GM19467 (cell line): ENCODE data around the gene FBXW5.

ENCODE experiments used
- ATAC-seq: cut with Tn5 transposase; IDR thresholded peaks from one replicate; pipeline ENCODE4 v1.9.1; 2021; ENCODE audit warnings: mild to moderate bottlenecking, moderate library complexity; ENCODE audit not compliant: unreplicated experiment

The FBXW5 gene

DNA sequence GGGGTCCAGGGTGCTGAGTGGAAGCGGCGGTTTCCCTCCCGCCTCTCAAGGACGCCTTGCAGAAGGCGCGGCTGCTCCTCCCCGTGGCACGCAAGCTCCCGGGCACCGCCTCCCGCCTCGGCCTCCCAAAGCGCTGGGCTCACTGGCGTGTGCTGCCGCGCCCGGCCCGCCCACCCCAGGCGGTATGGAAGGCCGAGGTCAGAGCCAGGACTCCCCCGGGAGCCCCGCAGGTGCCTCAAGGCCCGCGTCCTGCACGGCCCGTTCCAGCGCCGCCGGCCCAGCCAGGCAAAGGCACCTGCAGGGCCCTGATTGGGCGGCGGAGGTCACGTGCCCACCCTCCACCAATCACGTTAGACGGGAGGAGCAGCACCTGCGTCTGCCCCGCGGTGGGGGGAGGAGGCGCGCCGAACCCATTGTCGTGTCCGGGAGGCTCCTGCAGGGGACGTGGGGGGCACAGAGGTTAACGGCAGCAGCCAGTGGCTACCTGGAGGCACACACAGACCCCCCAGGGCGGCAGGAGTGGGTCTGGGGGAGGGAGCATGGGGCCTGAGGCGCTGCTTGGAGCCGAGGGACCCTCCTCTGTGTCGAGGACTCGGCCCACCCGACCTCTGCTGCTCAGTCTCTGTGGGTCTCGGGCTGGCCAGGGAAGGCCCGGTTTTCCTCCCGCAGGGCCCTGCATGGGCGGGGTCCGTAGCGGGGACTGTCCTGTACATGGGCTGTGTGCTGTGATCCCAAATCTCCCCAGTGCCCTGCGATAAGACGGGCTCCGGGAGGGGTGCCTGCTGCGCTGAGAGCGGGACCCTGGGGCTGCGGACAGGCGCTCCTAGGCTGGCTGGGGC lies 5.5 kb upstream of the FBXW5 start:
- ATAC-seq: peak; percentile 70

DNA sequence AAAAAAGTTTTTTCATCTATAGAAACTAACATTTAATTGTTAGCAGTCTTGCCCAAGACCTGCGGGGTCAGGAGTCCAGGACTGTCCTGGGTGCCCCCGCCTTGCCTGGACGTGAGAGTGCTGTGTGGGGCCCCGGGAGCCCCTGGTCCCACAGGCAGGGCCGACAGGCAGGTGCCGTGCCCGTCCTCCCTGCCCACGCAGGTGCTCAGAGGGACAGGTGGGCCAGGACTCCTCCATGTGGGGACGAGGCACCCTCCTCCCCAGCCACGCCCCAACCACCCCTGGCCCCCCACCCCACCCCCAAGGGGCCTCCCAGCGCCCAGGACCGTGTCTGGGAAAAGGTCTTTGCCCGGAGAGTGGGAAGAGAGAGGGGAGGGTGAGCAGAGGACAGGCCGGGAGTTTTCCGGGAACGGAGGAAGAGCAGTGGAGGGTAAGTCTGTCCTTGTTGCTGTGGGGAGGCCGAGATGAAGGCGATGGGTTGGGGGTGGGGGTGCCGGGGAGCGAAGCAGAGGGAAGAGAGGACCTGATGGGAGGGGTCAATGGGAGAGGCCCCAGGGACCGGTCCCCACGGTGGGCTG lies 4.8 kb upstream of the FBXW5 start:
- no peak for ATAC-seq

GRCh38 chr9:136947955-136948510 lies 3.5 kb upstream of the FBXW5 start:
- no peak for ATAC-seq

DNA sequence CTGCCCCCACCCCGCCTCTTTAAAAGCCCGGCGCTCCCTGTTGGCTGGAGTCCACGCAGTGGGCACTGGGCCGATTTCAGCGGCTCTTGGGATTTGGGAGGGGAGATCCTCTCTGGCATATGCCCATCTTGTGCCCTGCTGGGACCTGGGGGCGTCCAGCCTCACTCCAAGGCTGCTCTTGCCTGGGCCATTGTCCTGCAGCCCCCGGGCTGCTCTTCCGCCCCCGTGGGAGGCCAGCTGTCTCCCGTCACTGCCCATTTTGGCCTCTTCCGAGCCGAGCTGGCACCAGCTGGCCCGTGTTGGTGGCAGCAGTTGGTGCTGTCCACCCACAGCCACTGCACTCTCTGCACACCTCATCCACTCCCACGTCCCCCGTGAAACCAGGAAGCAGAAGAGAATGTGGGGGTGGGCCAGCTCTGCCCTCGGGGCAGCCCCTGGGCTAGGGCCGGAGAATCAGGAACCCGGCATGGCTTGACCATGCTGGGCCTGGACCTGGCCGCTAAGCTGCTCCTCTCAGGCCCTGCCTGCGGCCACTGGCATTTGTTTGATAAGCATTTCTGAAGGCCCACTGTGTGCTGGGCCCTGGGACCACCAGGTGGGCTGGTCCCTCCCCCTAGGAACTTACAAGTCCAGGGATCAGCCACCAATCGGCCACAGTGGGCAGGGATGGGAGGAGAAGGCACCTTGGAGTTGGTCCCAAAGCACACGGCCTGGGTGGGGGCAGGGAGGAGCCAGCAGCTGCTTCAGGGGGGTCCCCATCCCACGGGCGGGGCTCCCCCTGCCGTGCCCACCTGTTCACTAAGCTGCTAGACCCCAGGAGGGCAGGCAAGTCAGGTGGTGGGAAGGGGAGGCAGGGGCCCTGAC lies 2.7 kb upstream of the FBXW5 start:
- ATAC-seq: no peak

- ATAC-seq: no peak
Measured at GRCh38 chr9:136946228-136947027, 1.9 kb upstream of the FBXW5 start.

DNA sequence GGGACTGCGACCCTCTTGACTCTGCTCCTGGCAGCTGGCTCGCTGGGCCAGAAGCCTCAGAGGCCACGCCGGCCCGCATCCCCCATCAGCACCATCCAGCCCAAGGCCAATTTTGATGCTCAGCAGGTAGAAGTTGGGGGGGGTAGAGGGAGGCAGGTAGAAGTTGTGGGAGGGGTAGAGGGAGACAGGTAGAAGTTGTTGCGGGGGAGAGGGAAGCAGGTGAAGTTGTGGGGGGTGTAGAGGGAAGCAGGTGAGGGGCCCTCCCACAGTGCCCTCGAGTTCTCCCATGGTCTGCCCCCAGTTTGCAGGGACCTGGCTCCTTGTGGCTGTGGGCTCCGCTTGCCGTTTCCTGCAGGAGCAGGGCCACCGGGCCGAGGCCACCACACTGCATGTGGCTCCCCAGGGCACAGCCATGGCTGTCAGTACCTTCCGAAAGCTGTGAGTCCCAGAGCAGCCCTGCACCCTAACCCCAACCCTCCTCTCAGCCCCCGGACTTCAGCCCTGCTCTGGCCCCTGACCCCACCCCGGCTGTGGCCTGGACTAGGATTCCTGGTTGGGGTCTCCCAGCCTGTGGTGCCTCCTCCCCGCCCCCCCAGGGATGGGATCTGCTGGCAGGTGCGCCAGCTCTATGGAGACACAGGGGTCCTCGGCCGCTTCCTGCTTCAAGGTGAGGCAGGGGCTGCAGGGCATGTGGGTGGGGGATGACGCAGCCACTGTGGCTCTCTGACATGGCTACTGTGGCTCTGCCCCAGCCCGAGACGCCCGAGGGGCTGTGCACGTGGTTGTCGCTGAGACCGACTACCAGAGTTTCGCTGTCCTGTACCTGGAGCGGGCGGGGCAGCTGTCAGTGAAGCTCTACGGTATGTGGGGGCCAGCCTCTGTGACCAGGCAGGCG lies 1.0 kb upstream of the FBXW5 start:
- ATAC-seq: no peak

- peak; percentile 31 for ATAC-seq
Measured at GRCh38 chr9:136944212-136944518, 373 bp downstream of the FBXW5 start.

- peak; percentile 18 for ATAC-seq
Measured at GRCh38 chr9:136943291-136944211, 987 bp downstream of the FBXW5 start.

GRCh38 chr9:136942881-136943230 lies 1.7 kb downstream of the FBXW5 start:
- ATAC-seq: no peak

DNA sequence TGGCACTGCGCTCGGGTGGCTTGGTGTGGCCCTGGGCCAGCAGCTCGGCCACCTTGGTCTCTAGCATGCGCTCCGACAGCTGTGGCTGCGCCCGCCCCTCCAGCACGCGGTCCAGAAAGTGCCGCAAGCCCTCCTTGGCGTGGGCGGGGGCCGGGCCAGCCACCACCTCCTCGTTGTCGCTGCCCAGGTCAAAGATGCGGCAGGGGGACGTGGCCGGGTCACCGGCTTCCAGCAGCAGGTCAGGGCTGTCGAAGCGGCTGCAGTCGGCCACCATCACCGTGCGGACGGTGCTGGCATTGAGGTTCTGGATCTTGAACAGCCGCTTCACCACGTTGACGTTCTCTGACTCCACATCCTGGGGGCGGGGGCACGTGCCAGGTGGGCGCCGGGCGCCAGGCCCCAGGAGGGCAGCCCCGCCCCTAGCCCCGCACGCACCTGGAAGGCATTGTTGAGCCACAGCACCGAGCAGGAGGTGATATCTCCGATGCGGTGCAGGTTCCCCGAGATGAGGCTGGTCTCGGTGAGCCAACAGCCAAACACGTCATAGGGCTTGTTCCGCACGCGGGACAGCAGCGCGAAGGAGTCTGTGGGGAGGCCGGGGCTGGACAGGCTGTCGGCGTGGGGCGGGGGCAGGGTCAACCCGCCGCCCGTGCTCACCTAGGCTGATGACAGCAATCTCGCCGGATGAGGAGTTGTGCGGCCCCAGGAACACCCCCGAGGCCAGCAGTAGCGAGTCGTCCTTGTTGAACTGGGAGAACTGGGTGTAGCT lies 2.2 kb downstream of the FBXW5 start:
- ATAC-seq: no peak

- ATAC-seq: no peak
Measured at GRCh38 chr9:136941231-136942111, 3.1 kb downstream of the FBXW5 start.

DNA sequence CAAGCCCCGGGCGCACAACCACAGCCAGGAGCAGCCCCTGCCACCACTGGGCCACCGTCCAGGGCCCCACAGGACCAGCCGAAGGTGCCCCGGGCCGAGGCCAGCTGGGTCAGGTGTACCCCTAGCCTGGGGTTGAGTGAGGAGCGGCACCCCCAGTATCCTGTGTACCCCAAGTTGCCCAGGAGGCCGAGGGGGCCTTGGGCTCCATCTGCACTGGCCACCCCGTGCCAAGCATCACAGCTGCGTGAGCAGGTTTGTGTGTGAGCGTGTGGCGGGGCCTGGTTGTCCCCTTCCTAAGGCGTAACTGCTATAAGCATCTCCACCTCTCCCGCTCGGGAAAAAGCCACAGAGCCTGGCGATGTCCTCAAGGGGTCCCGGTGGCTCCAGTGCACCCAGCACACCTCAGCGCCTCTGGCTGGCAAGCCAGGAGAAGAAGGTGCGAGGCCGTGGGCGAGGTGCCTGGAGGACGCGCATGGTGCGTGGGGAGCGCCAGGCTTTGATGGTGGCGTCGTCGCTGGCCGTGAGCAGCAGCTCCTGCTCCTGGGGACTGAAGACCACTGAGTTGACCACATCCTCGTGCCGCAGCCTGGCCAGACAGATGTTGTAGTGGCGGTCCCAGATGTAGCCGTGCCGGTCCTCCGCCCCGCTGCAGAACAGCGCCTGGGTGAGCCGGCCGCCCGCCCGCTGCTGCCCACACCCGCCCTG lies 3.9 kb downstream of the FBXW5 start:
- ATAC-seq: no peak

DNA sequence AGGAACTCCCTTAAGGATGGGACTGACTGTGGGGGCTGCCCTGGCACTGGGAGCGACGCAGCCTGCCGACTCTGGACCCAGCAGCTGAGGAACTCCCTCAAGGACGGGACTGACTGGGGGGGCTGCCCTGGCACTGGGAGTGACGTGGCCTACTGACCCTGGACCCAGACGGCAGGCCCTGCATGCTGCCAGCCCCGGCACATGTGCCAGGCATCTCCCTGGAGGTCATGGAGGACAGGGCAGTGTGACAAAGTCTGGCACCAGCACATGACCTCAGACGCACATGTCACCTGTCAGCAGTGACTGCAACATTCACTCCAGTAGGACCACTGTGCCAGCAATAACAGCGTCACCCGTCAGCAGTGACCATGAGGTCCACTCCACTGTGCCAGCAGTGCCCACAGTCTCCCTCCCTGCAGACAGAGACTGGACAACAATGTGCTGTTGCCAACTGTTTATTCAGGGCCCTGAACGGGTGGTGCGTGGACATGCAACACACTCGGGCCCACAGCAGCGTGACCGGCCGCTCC lies 4.5 kb downstream of the FBXW5 start:
- no peak for ATAC-seq

- ATAC-seq: no peak
Measured at GRCh38 chr9:136939431-136939995, 5.0 kb downstream of the FBXW5 start.

DNA sequence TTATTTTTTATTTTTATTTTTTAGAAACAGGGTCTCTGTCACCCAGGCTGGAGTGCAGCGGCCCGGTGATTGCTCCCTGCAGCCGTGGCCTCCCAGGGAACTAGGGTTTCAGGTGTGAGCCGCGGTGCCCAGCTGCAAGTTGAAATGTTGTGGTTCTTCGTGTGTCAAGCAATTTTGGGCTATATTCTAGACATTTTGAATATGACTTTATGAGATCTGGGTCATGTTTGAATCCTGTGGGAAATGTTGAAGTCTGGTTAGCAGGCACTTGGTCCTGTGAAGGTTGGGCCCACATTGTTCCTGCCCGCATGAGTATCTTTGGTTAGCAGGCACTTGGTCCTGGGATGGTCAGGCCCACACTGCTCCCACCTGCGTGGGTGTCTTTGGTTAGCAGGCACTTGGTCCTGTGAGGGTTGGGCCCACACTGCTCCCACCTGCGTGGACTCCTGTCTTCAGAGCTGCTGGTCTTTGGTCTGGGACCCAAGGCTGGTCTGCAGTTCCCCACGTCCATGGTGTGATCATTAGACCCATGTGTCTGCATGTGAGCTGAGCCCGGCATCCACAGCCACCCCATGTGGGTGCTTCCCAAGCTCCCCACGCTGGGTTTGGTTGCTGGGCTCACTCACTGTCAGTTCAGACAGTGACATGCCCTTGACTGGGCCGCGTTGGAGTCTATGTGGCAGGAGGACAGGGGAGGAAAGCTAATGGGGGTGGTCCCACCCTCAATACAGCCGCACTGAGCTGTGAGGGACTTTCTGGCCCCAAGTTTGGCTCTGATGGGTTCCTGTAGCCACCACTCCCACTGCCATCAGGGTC lies 7.1 kb downstream of the FBXW5 start:
- ATAC-seq: no peak
